ENCODE data around the gene TIMM17A. TPM values are rescaled to one million over a fixed set of nuclear protein-coding genes. Genes with fewer than 3 reads are reported as not detected.

The TIMM17A gene
- total and polyA plus RNA-seq, 2 of the 8 experiments (the other 6 are each of a cell fraction or from before 2014, with no cell fraction given), result 30.3 to 57.1 TPM

DNA sequence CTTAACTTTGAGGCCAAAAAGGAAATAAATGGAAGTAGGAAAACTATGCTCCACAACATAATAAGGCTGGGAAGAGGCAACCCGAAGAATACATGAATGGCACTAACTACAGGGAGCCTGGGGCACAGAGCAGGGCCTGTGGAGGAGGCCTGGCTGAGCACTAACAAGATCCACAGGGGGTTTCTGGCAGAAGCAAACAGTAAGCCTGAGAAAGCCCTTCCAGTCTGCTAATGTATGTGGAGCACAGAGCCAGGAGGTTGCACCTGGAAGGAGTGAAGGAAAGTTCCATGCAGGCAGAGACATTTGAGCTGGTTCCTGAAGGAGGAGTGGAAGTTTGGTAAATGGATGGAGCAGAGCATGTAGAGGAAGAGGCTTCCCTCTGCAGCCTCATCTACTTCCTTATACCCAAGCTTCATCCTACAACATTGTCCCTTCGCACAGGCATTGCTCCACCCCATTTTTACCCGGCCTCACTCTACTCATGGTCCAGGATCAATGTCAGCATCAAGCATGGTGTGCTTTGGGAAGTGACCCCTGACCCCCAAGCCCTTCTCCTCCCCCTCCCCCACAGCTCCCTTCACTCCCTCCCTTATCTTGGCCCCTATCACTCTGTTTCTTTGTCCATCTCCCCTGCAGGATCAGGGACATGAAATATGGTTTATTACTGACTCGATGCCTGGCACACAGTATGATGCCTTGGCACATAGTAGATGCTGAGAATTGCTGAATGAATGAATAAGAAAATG lies 43.3 kb upstream of the TIMM17A start (continued):
- TF ChIP-seq BRCA1 (IDR thresholded peaks at IDR 0.05; ENCODE audit: low read depth, low read length) (no peak), KDM5A (IDR thresholded peaks at IDR 0.05; ENCODE audit: low read length) (no peak), RBBP5 (IDR thresholded peaks at IDR 0.05; ENCODE audit: borderline replicate concordance, low read depth, low read length) (no peak), GABPA (IDR thresholded peaks at IDR 0.05; ENCODE audit: borderline replicate concordance, insufficient read depth, low read length) (no peak), TEAD4 (IDR thresholded peaks at IDR 0.05; ENCODE audit: low read depth, low read length) (no peak), NRF1 (IDR thresholded peaks at IDR 0.05; ENCODE audit: low read depth, low read length) (no peak)
